Endometrium (tissue), 2 donors: Measurements from ENCODE around the gene SNAPC4.

ENCODE experiments used
- FAIRE-seq: peaks from 2 replicates; lab custom pipeline; 2012; peaks lifted over from hg19 to GRCh38; lab: Jason Lieb, UNC
- donor health status: control.
- donor health status: control.

Gene SNAPC4, protein sequence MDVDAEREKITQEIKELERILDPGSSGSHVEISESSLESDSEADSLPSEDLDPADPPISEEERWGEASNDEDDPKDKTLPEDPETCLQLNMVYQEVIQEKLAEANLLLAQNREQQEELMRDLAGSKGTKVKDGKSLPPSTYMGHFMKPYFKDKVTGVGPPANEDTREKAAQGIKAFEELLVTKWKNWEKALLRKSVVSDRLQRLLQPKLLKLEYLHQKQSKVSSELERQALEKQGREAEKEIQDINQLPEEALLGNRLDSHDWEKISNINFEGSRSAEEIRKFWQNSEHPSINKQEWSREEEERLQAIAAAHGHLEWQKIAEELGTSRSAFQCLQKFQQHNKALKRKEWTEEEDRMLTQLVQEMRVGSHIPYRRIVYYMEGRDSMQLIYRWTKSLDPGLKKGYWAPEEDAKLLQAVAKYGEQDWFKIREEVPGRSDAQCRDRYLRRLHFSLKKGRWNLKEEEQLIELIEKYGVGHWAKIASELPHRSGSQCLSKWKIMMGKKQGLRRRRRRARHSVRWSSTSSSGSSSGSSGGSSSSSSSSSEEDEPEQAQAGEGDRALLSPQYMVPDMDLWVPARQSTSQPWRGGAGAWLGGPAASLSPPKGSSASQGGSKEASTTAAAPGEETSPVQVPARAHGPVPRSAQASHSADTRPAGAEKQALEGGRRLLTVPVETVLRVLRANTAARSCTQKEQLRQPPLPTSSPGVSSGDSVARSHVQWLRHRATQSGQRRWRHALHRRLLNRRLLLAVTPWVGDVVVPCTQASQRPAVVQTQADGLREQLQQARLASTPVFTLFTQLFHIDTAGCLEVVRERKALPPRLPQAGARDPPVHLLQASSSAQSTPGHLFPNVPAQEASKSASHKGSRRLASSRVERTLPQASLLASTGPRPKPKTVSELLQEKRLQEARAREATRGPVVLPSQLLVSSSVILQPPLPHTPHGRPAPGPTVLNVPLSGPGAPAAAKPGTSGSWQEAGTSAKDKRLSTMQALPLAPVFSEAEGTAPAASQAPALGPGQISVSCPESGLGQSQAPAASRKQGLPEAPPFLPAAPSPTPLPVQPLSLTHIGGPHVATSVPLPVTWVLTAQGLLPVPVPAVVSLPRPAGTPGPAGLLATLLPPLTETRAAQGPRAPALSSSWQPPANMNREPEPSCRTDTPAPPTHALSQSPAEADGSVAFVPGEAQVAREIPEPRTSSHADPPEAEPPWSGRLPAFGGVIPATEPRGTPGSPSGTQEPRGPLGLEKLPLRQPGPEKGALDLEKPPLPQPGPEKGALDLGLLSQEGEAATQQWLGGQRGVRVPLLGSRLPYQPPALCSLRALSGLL (N-terminal part only)

DNA sequence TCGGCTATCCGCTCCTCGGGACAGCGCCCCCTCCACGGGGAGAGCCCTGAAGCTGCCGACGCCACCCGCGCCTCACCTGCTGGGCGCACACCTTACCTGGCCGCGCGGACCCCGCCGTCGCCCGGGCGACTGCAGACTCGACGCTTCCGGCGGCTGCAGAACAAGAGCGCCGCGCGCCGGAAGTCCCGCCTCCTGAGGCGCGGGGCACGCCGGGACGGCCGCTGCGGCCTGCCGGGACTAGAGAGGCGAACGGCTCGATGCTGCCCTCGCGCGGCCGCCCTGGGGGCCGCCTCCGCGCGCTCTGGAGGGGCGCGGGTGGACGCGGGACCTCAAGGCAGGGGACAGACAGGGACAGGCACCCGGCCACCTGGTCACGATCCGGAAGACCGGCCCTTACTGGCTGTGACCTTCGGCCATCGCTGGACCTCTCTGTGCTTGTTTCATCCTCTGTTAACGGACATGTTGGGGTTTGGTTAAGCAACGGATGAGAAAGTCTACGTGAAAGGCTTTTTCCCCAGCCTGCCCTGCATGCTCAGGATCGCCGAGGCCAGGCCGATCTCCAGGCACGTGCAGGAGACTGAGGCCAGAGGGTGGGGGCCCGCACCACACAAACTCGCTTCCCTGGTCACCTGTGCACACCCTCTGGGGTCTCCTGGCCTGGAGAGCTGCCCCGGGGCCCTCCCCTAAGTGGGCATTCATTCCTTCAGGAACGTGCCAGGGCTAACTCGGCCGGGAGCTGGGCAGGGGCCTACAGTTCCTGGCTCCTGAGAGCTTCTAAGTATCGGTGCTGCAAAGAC is at the start of gene SNAPC4:
SNAPC4 (minus strand) TSS at position 133 of the 797 bp plus-strand sequence. CDS start 1,742 bp downstream, outside the sequence.
- FAIRE-seq, result no peak

DNA sequence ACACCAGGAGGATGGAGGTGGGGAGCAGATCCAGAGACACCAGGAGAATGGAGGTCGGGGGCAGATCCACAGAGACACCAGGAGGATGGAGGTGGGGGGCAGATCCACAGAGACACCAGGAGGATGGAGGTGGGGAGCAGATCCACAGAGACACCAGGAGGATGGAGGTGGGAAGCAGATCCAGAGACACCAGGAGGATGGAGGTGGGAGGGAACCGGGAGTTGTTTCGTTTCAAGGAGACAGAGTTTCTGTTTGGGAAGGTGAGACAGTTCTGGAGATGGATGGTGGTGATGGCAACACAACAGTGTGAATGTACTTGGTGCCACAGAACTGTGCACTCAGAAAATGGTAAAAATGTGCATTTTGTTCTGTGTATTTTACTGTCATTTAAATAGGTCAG is 48.7 kb upstream of the SNAPC4 start:
- no peak for FAIRE-seq

DNA sequence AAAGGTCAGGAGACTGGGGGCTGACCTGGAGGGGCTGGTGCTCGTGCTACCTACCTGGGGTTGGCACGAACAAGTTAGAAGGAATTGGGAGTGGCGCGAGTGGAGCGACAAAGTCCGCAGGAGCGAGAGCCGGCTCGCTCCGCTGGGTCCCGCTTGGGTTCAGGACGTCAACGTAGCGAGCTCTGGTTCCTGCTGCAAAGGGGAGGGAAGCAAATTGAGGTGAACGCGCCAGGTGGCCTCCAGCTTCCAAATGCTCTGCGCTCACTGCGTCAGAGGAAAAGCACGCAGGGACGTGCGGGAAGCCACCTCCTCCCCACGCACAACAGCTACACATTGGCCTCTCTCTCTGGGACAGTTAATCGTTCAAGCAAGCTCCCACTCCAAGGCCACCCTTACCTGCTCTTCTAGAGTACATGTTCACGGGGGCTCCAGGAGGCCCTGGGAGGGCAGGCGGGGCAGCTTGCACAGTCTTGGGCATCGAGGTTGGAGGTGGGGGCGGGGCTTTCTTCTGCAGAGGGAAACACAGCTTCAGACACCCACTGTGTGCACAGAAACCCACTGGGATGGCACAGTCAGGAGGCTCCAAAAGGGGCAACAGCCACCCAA is 47.3 kb upstream of the SNAPC4 start:
- no peak for FAIRE-seq

DNA sequence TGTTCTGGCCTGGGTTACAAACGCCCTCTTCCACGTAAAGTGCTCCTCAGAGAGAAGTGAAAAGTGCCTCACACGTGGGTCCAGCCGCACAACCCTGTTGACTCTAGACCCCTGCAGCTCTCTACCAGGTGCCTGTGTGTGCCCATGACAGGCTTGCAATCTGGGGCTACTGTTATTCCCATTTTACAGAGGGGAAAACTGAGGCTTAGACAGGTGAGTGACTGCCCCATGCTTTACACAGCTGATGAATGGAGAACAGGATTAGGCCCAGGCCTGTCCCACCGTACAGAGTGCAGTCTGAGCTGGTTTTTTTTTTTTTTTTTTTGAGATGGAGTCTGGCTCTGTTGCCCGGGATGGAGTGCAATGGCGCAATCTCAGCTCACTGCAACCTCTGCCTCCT is 45.8 kb upstream of the SNAPC4 start:
- no peak for FAIRE-seq

DNA sequence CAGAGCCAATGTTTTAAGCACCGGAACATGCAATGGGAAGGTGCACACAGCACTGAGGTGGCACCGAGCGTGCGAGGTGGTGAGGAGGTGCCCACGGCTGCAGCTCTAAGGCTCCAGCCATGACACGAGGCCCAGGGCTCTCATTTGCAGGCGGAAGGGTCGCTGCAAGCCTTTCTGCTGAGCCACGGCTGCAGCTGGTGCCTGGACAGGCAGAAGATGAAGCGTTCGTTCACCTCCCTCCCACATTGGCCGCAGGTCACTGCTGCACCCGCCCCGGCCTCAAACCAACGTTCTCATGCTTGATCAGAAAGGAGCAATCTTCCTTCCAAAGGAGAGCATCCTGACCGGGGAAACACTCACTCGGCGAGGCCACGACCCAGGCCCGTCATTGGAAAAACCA is 44.1 kb upstream of the SNAPC4 start:
- FAIRE-seq, result no peak

DNA sequence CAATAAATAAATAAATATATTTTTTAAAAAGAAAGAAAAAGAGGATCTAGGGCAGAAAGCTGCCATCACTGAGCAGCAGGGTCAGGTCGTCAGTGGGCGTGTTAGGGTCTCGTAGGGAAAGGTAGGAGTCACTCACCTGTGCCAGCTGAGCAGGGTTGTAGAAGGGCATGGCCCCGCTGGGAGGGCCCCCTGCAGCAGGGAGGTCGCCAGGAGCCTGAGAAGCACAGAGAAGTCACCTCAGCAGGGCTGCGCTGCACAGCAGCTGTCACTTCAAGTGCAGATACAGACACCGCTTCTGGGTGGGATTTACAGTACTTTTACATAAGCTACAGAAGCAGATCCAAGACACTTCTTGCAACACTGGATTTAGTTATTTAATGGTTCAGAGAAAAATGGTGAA is 43.7 kb upstream of the SNAPC4 start:
- no peak for FAIRE-seq

DNA sequence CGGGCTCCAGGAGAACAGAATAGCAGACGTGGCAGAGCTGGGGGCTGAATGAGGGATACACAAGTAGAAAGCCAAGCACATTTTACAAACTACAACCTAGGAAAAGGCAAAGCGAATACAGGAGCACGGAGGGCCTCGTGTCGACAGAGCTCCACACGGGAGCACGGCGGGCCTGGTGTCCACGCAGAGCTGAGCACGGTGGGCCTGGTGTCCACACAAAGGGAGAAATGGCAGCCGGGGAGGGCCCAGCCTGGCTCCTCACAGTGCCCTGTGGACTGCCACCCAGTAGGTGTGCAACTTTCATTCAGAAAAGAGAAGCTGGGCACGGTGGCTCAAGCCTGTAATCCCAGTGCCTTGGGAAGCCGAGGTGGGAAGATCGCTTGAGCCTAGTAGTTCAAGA is 43.1 kb upstream of the SNAPC4 start:
- no peak for FAIRE-seq

DNA sequence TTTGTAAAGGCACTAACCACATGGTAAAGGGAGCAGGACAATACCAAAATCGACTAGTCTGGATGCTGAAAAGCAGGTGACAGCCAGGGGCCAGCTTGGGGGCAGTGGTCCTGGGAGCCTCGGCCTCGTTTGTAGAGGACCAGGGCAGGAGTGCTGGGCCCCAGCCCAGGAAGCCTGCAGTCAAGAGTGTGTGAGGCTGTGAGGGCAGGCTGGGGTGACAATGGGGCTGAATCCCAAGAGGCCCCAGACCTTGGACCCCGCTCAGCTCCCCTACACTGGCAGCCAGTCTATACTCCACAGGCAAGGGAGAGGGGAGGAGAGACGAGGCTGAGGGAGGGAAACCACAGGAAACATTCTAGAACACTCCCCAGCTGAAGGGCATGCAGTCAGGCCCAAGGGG is 42.3 kb upstream of the SNAPC4 start:
- FAIRE-seq, result no peak

DNA sequence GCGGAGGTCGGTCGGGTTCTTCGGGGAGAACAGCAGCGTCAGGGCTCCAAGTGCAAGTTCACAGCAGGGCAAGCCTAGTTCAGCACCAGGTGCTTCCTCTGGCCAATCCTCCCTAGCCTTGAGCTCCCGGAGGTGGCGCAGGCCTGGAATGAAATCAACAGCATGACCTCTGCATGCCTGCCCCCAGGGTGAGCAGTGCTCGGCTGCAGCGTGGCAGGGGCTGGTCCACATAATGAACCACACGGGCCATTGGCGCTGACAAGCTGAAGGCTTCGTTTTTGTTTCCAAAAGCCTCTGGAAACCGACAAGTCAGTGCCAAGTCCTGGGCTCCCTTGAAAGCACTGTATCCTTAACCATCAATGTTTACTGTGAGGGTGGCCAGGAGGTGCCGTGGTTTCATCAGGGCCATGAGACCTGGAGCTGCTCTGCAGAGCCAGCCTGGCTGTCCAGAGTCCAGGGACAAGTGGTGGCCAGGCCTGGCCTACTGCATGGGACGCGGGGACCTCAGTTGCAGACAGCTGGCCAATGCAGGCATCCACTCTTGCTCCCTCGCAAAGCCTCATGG is 41.8 kb upstream of the SNAPC4 start:
- no peak for FAIRE-seq

DNA sequence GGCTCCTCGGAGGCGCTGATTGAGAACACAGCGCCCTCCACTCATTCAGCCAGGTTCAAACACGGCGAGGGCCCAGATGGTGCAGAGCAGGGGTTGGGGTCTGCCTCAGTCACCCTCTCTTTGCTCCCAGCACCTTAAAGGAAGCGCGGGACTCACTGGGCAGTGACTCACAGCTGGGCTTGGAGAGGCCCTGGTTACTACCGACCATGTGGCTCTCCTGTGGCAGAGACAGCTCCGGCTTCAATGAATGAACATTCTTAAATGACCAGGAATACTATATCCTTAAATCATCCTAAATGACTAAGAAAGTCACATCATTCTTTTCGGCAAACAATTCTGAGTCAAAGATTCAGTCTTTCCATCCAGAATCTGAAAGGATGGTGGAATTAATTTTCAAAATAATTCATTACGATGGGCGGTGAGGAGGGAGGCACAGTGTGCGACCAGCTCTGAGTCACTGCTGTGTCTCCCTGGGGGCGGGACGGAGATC is 41.3 kb upstream of the SNAPC4 start:
- no peak for FAIRE-seq

DNA sequence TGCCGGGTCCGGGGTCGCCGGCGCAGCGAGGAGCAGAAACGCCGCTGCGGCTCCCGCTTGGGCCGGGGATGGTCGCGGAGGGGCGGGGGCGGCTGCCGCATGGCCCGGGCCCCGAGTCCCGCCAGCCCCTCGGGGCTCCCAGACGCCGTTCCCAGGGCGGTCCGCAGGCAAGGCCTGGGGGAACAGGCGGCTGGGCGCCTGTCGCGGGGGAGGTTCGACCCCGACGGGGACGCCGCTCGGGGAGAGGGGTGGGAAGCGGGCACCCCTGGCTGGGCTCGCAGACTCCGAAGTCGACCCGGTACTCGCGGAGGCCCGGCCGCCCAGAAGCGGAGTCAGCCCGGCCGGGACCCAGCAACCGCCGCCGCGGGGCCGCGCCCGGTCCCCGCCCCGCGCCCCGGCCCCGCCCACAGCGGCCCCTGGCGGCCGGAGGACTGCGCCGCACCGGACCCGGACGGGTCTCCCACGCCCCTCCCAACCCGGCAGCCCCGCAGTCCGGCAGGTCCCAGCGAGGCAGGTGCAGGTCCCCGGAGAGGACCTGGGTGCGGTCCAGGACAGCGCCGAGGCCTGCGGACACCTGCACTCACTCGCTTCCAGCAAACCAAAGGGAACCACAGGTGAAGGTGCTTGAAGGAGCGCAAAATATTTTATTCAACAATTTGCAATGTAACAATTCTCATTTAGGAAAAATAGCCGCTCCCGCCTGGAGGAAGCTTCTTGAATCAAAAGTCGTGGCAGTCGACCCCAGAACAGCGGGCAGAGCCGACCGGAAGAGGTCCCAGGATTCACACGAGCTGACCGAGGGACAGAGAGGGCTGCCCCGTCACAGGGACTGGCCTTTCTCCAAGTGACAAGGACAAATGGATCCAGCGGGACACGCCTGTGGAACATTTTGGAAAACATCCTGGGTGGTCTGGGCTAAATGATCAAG is 39.8 kb upstream of the SNAPC4 start, which contains the start of gene INPP5E:
INPP5E (minus strand) TSS at position 365 of the 928 bp plus-strand sequence. CDS start 426 bp downstream, outside the sequence.
- FAIRE-seq, result no peak

DNA sequence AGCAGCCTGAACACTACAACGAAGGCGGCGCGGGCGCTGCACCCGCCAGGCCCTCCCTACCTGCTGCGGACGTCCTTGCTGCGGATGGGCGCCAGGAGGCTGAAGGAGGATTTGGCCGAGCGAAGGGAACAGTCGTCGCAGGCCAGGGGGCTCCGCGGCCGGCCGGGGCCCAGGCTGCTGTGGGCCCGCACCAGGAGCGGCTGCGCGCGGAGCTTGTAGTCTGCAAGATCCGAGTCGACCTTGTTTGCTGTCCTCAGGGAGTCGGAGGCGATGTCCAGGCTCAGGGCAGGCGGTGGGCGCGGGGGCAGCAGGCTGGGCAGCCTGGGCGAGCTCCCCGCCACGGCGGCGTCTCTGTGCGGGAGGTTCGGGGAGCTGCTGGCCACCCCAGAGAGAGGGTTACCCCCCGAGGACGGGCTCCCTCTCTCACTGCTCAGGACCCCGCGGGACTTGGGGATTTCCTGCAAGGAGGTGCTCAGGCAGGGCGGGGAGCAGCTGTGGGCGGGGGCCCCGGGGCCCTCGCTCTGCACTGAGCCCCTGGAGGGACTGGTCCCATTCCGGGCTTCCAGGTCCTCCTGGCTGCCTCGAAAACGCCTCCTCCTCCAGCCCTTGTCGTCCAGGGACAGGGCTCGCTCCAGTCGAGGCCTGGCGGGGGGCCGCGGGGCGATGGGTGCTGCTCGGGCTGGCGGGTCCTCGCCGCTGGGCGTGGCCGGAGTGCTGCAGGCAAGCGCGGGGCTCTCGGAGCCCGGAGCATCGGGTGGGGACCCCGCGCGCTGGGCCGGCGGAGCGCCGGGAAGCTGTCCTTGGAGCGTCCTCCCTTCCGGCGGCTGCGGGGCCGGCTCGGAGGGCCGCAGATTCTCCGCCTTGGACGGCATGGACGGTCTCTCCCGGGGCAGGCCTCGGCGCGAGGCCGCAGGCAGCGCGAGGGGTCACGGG is 38.8 kb upstream of the SNAPC4 start:
- no peak for FAIRE-seq

DNA sequence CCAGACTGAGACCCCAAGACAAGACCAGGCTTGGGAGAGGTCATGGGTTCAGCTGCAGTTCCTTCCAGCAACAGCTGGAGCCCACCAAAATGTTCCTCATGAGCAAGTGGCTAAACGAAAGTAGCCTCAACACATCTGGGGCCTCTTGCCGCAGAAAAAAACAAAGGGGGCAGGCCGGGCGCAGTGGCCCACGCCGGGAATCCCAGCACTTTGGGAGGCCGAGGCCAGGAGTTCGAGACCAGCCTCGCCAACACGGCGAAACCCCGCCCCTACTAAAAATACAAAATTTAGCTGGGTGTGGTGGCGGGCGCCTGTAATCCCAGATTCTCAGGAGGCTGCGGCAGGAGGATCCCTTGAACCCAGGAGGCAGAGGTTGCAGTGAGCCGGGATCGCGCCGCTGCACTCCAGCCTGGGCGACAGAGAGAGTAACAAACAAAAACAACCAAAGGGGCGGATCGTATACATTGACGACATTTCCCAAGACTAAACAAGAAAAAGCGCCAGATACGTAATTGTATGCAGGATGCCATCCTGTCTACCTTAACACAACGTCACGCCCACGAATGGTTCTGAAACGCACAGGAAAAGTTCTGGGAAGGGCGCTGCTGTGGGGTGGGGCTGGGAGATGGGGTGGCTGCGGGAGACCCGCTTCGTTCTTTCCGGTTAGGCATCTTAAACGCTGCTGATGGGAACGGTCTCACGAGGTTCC is 38.0 kb upstream of the SNAPC4 start:
- FAIRE-seq, result no peak

DNA sequence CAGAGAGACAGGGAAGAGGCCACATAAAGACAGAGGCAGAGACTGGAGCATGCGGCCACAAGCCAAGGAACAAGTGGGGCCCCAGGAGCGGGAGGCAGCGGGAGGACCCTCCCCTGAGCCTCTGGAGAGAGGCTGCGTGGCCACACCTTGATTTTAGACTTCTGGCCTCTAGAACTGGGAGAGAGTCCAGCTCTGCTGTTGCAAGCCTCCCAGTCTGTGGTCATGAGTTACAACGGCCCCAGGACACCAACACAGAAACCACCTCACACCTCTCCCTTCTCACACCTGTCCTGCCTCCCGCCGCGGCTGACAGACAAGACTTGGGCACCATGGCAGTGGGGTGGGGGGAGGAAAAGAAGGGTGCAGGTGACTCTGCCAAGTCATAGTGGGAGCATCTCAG is 37.5 kb upstream of the SNAPC4 start:
- no peak for FAIRE-seq

DNA sequence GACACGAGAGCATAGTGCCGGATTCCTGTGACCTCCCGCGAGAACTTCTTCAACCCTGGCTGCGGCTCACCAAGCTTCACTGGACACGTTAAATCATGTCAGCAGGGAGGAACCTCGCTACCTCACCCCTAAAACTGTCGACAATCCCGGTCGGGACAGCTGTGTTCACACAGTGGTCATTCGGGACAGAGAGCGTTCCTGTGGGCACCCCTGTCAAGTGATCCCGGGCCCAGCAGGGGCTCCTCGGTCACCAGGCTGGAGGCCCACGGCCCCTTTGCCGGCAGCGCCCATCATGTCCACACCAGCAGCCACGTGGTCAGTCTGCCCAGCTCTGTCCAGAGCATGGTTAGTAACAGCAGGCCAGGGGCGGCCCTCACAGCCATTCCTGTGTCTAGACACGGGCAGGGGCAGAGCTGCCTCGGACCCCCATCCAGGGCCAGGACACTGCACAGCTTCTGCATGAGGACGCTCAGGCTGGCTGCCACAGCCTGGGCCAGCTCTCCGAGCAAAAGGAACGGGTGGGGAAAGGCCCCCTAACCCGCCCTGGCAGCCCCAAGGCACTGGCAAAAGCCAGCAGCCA is 36.2 kb upstream of the SNAPC4 start:
- FAIRE-seq, result no peak

DNA sequence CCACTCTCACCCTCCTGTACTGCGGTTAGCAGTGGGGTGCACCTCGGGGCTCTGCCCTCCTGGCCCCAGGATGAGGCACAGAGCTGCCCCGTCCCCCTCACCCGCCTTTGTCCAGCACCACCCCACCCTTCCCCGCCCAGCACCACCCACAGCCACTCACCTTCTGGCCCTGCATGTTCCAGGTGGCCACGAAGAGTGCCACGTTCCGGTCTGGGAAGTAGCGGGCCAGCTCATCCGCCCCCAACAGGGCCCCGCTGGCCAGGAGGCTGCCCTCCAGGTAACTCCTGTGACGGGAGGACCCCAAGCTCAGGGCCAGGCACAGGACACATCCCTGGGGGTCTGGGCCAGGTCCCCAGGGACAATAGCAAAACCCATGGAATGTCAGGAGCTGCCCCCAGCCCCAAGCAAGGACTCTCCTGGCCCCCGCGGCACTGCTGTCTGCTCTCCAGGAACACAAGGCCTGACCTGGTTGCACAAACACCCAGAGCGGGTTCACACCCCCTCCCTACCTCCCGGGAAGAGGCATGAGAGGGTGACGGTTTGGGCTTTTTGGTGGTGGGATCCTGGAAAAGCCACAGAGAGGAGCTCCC is 34.7 kb upstream of the SNAPC4 start:
- FAIRE-seq, result no peak
